ENCODE data around the gene TGM3.

TGM3 gene

GRCh38 chr20:2283706-2284423 lies 11.9 kb upstream of the TGM3 start:
- H2BK15ac ChIP-seq (ENCODE audit: low read depth, poor library complexity, severe bottlenecking), result no peak overlapping the region
- no peak for DNase-seq
- no peak overlapping the region for H4K91ac ChIP-seq (ENCODE audit: low read length)
- 100% methylated on average over 2 of the region's 4 CpGs for WGBS
- H3K4ac ChIP-seq (ENCODE audit: low read depth in 1 of 2, low read length in 2 of 2), result no peak overlapping the region
- H3K9me3 ChIP-seq (ENCODE audit: control insufficient read depth, low read length), result peaks cover 5% of the 10 kb centered on the region
- H2BK5ac ChIP-seq (ENCODE audit: low read depth, low read length, poor library complexity, severe bottlenecking), result no peak overlapping the region
- H3K14ac ChIP-seq (ENCODE audit: low read length in 2 of 2), result no peak overlapping the region
- no peak overlapping the region for H3K4me3 ChIP-seq (ENCODE audit: insufficient read depth in 1 of 2, low read depth in 1 of 2, low read length in 2 of 2)
- H3K4me2 ChIP-seq (ENCODE audit: low read length, poor library complexity, severe bottlenecking), result no peak overlapping the region
- no peak overlapping the region for H2BK120ac ChIP-seq (ENCODE audit: low read depth, low read length)
- H3K27me3 ChIP-seq (ENCODE audit: control insufficient read depth in 1 of 2, insufficient read depth in 1 of 2, low read length in 2 of 2), result peaks cover 0 to 6% of the 10 kb centered on the region in 2 experiments
- no peak overlapping the region for H3K23ac ChIP-seq (ENCODE audit: low read length in 2 of 2)
- no peak overlapping the region for H2AFZ ChIP-seq (ENCODE audit: low read depth, low read length)
- no peaks in the 10 kb centered on the region for H3K4me1 ChIP-seq (ENCODE audit: control insufficient read depth, insufficient read depth, low read depth, low read length)
- no peak overlapping the region for H4K8ac ChIP-seq (ENCODE audit: low read length)
- H3K79me1 ChIP-seq (replicated peaks; ENCODE audit: low read length, poor library complexity, severe bottlenecking), result no peaks in the 10 kb centered on the region
- H3K9ac ChIP-seq (ENCODE audit: low read length), result no peak overlapping the region
- H3K27ac ChIP-seq (ENCODE audit: low read length, poor library complexity, severe bottlenecking), result no peak overlapping the region
- H2BK12ac ChIP-seq (ENCODE audit: low read length in 2 of 2), result no peak overlapping the region
- H3K18ac ChIP-seq (ENCODE audit: low read depth in 1 of 2, low read length in 2 of 2), result no peak overlapping the region
- no peak overlapping the region for H2AK5ac ChIP-seq (ENCODE audit: low read length, severe bottlenecking)
- H3K36me3 ChIP-seq (ENCODE audit: control insufficient read depth in 1 of 2, insufficient read depth in 2 of 2, low read depth in 1 of 2, low read length in 2 of 2), result no peaks in the 10 kb centered on the region

- Histone ChIP-seq H3K18ac (ENCODE audit: low read depth in 1 of 2, low read length in 2 of 2) (no peak overlapping the region), H3K4me2 (ENCODE audit: low read length, poor library complexity, severe bottlenecking) (no peak overlapping the region), H2BK120ac (ENCODE audit: low read depth, low read length) (no peak overlapping the region), H3K9me3 (ENCODE audit: control insufficient read depth, low read length) (peaks cover 5% of the 10 kb centered on the region), H3K4ac (ENCODE audit: low read depth in 1 of 2, low read length in 2 of 2) (no peak overlapping the region), H2BK15ac (ENCODE audit: low read depth, poor library complexity, severe bottlenecking) (no peak overlapping the region), H4K91ac (ENCODE audit: low read length) (no peak overlapping the region), H3K23ac (ENCODE audit: low read length in 2 of 2) (no peak overlapping the region), H3K14ac (ENCODE audit: low read length in 2 of 2) (no peak overlapping the region), H2BK12ac (ENCODE audit: low read length in 2 of 2) (no peak overlapping the region), H3K36me3 (ENCODE audit: control insufficient read depth in 1 of 2, insufficient read depth in 2 of 2, low read depth in 1 of 2, low read length in 2 of 2) (no peaks in the 10 kb centered on the region), H3K4me1 (ENCODE audit: control insufficient read depth, insufficient read depth, low read depth, low read length) (no peaks in the 10 kb centered on the region), H4K8ac (ENCODE audit: low read length) (no peak overlapping the region), H2BK5ac (ENCODE audit: low read depth, low read length, poor library complexity, severe bottlenecking) (no peak overlapping the region), H3K4me3 (ENCODE audit: insufficient read depth in 1 of 2, low read depth in 1 of 2, low read length in 2 of 2) (no peak overlapping the region), H3K27me3 (ENCODE audit: control insufficient read depth in 1 of 2, insufficient read depth in 1 of 2, low read length in 2 of 2) (peaks cover 0 to 3% of the 10 kb centered on the region in 2 experiments), H3K27ac (ENCODE audit: low read length, poor library complexity, severe bottlenecking) (no peak overlapping the region), H3K79me1 (replicated peaks; ENCODE audit: low read length, poor library complexity, severe bottlenecking) (no peaks in the 10 kb centered on the region), H2AFZ (ENCODE audit: low read depth, low read length) (no peak overlapping the region), H3K9ac (ENCODE audit: low read length) (no peak overlapping the region), H2AK5ac (ENCODE audit: low read length, severe bottlenecking) (no peak overlapping the region)
- no CpG with 5 or more reads among the region's 2 CpGs for WGBS
- DNase-seq, result no peak
Observed at GRCh38 chr20:2285193-2285592, 10.6 kb upstream of the TGM3 start.

GRCh38 chr20:2285613-2286012 lies 10.2 kb upstream of the TGM3 start:
- H3K4ac ChIP-seq (ENCODE audit: low read depth in 1 of 2, low read length in 2 of 2), result no peak overlapping the region
- H3K9me3 ChIP-seq (ENCODE audit: control insufficient read depth, low read length), result peaks cover 4% of the 10 kb centered on the region

GRCh38 chr20:2287504-2287903 lies 8.3 kb upstream of the TGM3 start:
- Histone ChIP-seq H3K9ac (ENCODE audit: low read length) (no peak overlapping the region), H3K4me2 (ENCODE audit: low read length, poor library complexity, severe bottlenecking) (no peak overlapping the region), H2AFZ (ENCODE audit: low read depth, low read length) (no peak overlapping the region), H3K27me3 (ENCODE audit: control insufficient read depth in 1 of 2, insufficient read depth in 1 of 2, low read length in 2 of 2) (peaks cover 0 to 5% of the 10 kb centered on the region in 2 experiments), H3K27ac (ENCODE audit: low read length, poor library complexity, severe bottlenecking) (no peak overlapping the region), H2BK5ac (ENCODE audit: low read depth, low read length, poor library complexity, severe bottlenecking) (no peak overlapping the region), H2AK5ac (ENCODE audit: low read length, severe bottlenecking) (no peak overlapping the region), H4K8ac (ENCODE audit: low read length) (no peak overlapping the region), H3K9me3 (ENCODE audit: control insufficient read depth, low read length) (no peaks in the 10 kb centered on the region), H3K18ac (ENCODE audit: low read depth in 1 of 2, low read length in 2 of 2) (no peak overlapping the region), H3K14ac (ENCODE audit: low read length in 2 of 2) (no peak overlapping the region), H3K36me3 (ENCODE audit: control insufficient read depth in 1 of 2, insufficient read depth in 2 of 2, low read depth in 1 of 2, low read length in 2 of 2) (no peaks in the 10 kb centered on the region), H3K4me1 (ENCODE audit: control insufficient read depth, insufficient read depth, low read depth, low read length) (no peaks in the 10 kb centered on the region), H3K23ac (ENCODE audit: low read length in 2 of 2) (no peak overlapping the region), H2BK15ac (ENCODE audit: low read depth, poor library complexity, severe bottlenecking) (no peak overlapping the region), H2BK12ac (ENCODE audit: low read length in 2 of 2) (no peak overlapping the region), H3K4me3 (ENCODE audit: insufficient read depth in 1 of 2, low read depth in 1 of 2, low read length in 2 of 2) (no peak overlapping the region), H3K79me1 (replicated peaks; ENCODE audit: low read length, poor library complexity, severe bottlenecking) (no peaks in the 10 kb centered on the region), H4K91ac (ENCODE audit: low read length) (no peak overlapping the region), H3K4ac (ENCODE audit: low read depth in 1 of 2, low read length in 2 of 2) (no peak overlapping the region), H2BK120ac (ENCODE audit: low read depth, low read length) (no peak overlapping the region)
- WGBS, result 93% methylated on average over 2 of the region's 3 CpGs
- no peak for DNase-seq

More at GRCh38 chr20:2285613-2286012, 10.2 kb upstream of the TGM3 start:
- H2BK12ac ChIP-seq (ENCODE audit: low read length in 2 of 2), result no peak overlapping the region
- H2BK5ac ChIP-seq (ENCODE audit: low read depth, low read length, poor library complexity, severe bottlenecking), result no peak overlapping the region
- no peak overlapping the region for H3K4me3 ChIP-seq (ENCODE audit: insufficient read depth in 1 of 2, low read depth in 1 of 2, low read length in 2 of 2)
- H2BK120ac ChIP-seq (ENCODE audit: low read depth, low read length), result no peak overlapping the region
- H3K18ac ChIP-seq (ENCODE audit: low read depth in 1 of 2, low read length in 2 of 2), result no peak overlapping the region
- H3K27me3 ChIP-seq (ENCODE audit: control insufficient read depth in 1 of 2, insufficient read depth in 1 of 2, low read length in 2 of 2), result peaks cover 0 to 2% of the 10 kb centered on the region in 2 experiments
- H3K14ac ChIP-seq (ENCODE audit: low read length in 2 of 2), result no peak overlapping the region
- no peak overlapping the region for H3K4me2 ChIP-seq (ENCODE audit: low read length, poor library complexity, severe bottlenecking)
- H3K23ac ChIP-seq (ENCODE audit: low read length in 2 of 2), result no peak overlapping the region
- H3K36me3 ChIP-seq (ENCODE audit: control insufficient read depth in 1 of 2, insufficient read depth in 2 of 2, low read depth in 1 of 2, low read length in 2 of 2), result no peaks in the 10 kb centered on the region
- no peaks in the 10 kb centered on the region for H3K4me1 ChIP-seq (ENCODE audit: control insufficient read depth, insufficient read depth, low read depth, low read length)
- H4K8ac ChIP-seq (ENCODE audit: low read length), result no peak overlapping the region
- no peak overlapping the region for H2BK15ac ChIP-seq (ENCODE audit: low read depth, poor library complexity, severe bottlenecking)
- WGBS, result 89% methylated on average over 4 of the region's 4 CpGs
- H2AFZ ChIP-seq (ENCODE audit: low read depth, low read length), result no peak overlapping the region
- no peak overlapping the region for H3K27ac ChIP-seq (ENCODE audit: low read length, poor library complexity, severe bottlenecking)
- DNase-seq, result no peak
- no peaks in the 10 kb centered on the region for H3K79me1 ChIP-seq (replicated peaks; ENCODE audit: low read length, poor library complexity, severe bottlenecking)
- no peak overlapping the region for H4K91ac ChIP-seq (ENCODE audit: low read length)
- no peak overlapping the region for H2AK5ac ChIP-seq (ENCODE audit: low read length, severe bottlenecking)
- H3K9ac ChIP-seq (ENCODE audit: low read length), result no peak overlapping the region

All from mesenchymal stem cell (in vitro differentiated cells and primary cell).